H9 (cell line): Measurements from ENCODE around the gene OGFR. TPM values are rescaled to one million over a fixed set of nuclear protein-coding genes. Genes with fewer than 3 reads are reported as not detected.

ENCODE experiments used
- DNase-seq: peaks from one replicate; pipeline ENCODE4 v3.0.0-alpha.2; 2017
- H2AFZ ChIP-seq: one replicate; pipeline ENCODE4 v1.6.1; 2013; ENCODE audit warnings: mild to moderate bottlenecking, low read length, control low read depth, moderate library complexity
- H2AK5ac ChIP-seq: 2 replicates; pipeline ENCODE4 v1.6.1; 2013; ENCODE audit warnings: low read length, control low read depth, mixed read lengths; ENCODE audit not compliant: insufficient read length
- H2BK120ac ChIP-seq: one replicate; pipeline ENCODE4 v1.6.1; 2013; ENCODE audit warnings: low read depth, mild to moderate bottlenecking, low read length, control low read depth, inconsistent platforms; ENCODE audit not compliant: poor library complexity, severe bottlenecking
- H2BK12ac ChIP-seq: 2 replicates; pipeline ENCODE4 v1.6.1; 2013; ENCODE audit warnings: low read length, control low read depth, mixed read lengths, low read depth; ENCODE audit not compliant: insufficient read length
- H2BK15ac ChIP-seq: 2 replicates; pipeline ENCODE4 v1.6.1; 2013; ENCODE audit warnings: low read depth, low read length, control low read depth
- H2BK20ac ChIP-seq: one replicate; pipeline ENCODE4 v1.6.1; 2013; ENCODE audit warnings: low read depth, mild to moderate bottlenecking, low read length, control low read depth, inconsistent platforms; ENCODE audit not compliant: poor library complexity, severe bottlenecking
- H2BK5ac ChIP-seq: 2 replicates; pipeline ENCODE4 v1.6.1; 2013; ENCODE audit warnings: low read length, control low read depth, mixed read lengths; ENCODE audit not compliant: insufficient read length
- H3K14ac ChIP-seq: 2 replicates; pipeline ENCODE4 v1.6.1; 2013; ENCODE audit warnings: low read length, control low read depth; ENCODE audit not compliant: insufficient read depth
- H3K18ac ChIP-seq: 2 replicates; pipeline ENCODE4 v1.6.1; 2013; ENCODE audit warnings: low read depth, mild to moderate bottlenecking, mixed read lengths, low read length, control low read depth; ENCODE audit not compliant: insufficient read length
- H3K23ac ChIP-seq: 2 replicates; pipeline ENCODE4 v1.6.1; 2013; ENCODE audit warnings: low read length, control low read depth, mixed read lengths, low read depth; ENCODE audit not compliant: insufficient read length
- H3K23me2 ChIP-seq: 2 replicates; pipeline ENCODE4 v1.6.1; 2013; ENCODE audit warnings: low read depth, mild to moderate bottlenecking, mixed read lengths, low read length, control low read depth; ENCODE audit not compliant: insufficient read length, poor library complexity, severe bottlenecking
- H3K27ac ChIP-seq: 2 replicates; pipeline ENCODE4 v1.5.1; 2013; ENCODE audit warnings: low read length, control low read depth, mixed read lengths, low read depth; ENCODE audit not compliant: insufficient read length
- H3K27me3 ChIP-seq: 2 replicates; pipeline ENCODE4 v1.6.1; 2013; ENCODE audit warnings: low read length, control low read depth, inconsistent platforms; ENCODE audit not compliant: insufficient read depth
- H3K4ac ChIP-seq: 2 replicates; pipeline ENCODE4 v1.6.1; 2013; ENCODE audit warnings: low read depth, mild to moderate bottlenecking, control low read depth, inconsistent platforms, low read length, moderate library complexity
- H3K4me1 ChIP-seq: 2 replicates; pipeline ENCODE4 v1.6.1; 2013; ENCODE audit warnings: low read length, control low read depth, inconsistent platforms; ENCODE audit not compliant: insufficient read depth
- H3K4me2 ChIP-seq: 2 replicates; pipeline ENCODE4 v1.6.1; 2013; ENCODE audit warnings: low read length, control low read depth, mixed read lengths; ENCODE audit not compliant: insufficient read length, insufficient read depth
- H3K56ac ChIP-seq: 2 replicates; pipeline ENCODE4 v1.6.1; 2013; ENCODE audit warnings: low read depth, mild to moderate bottlenecking, mixed read lengths, low read length, control low read depth; ENCODE audit not compliant: insufficient read length
- H3K79me1 ChIP-seq: 2 replicates; pipeline ENCODE4 v1.6.1; 2013; ENCODE audit warnings: low read depth, mild to moderate bottlenecking, moderate library complexity, low read length, control low read depth, inconsistent platforms; ENCODE audit not compliant: insufficient read depth, poor library complexity, severe bottlenecking
- H3K79me2 ChIP-seq: 2 replicates; pipeline ENCODE4 v1.6.1; 2013; ENCODE audit warnings: low read length, control low read depth, inconsistent platforms; ENCODE audit not compliant: insufficient read depth
- H3K9ac ChIP-seq: 2 replicates; pipeline ENCODE4 v1.6.1; 2013; ENCODE audit warnings: low read length, control low read depth, mixed read lengths; ENCODE audit not compliant: insufficient read length; ENCODE audit errors: extremely low read depth
- H3K9me3 ChIP-seq: one replicate; pipeline ENCODE4 v1.6.1; 2013; ENCODE audit warnings: low read depth, low read length, inconsistent platforms; ENCODE audit not compliant: control insufficient read depth
- H3T11ph ChIP-seq: one replicate; pipeline ENCODE4 v1.6.1; 2013; ENCODE audit warnings: mild to moderate bottlenecking, low read length, control low read depth, inconsistent platforms
- H4K20me1 ChIP-seq: one replicate; pipeline ENCODE4 v1.6.1; 2013; ENCODE audit not compliant: control insufficient read depth, insufficient read length, insufficient read depth
- H4K5ac ChIP-seq: 2 replicates; pipeline ENCODE4 v1.6.1; 2013; ENCODE audit warnings: low read depth, mild to moderate bottlenecking, mixed read lengths, low read length, control low read depth; ENCODE audit not compliant: insufficient read length
- H4K8ac ChIP-seq: replicated peaks from 2 replicates; pipeline ENCODE4 v1.6.1; 2013; ENCODE audit warnings: low read length, control low read depth, mixed read lengths, low read depth; ENCODE audit not compliant: insufficient read length
- H4K91ac ChIP-seq: 2 replicates; pipeline ENCODE4 v1.6.1; 2013; ENCODE audit warnings: low read depth, mild to moderate bottlenecking, moderate library complexity, mixed read lengths, low read length, control low read depth; ENCODE audit not compliant: insufficient read length
- H3K27ac Mint-ChIP-seq, 3 experiments: 2 replicates in 2 of 3; 3 replicates in 1 of 3; pipeline ENCODE4 v1.8.0; 2020 to 2021; ENCODE audit warnings: mixed read lengths in 3 of 3, mild to moderate bottlenecking in 1 of 3, moderate library complexity in 1 of 3
- H3K27me3 Mint-ChIP-seq: 2 replicates; pipeline ENCODE4 v1.8.0; 2021; ENCODE audit warnings: low read depth, mild to moderate bottlenecking, moderate library complexity, mixed read lengths
- H3K36me3 Mint-ChIP-seq, 3 experiments: 2 replicates in 2 of 3; 3 replicates in 1 of 3; pipeline ENCODE4 v1.8.0; 2020 to 2021; ENCODE audit warnings: low read depth in 3 of 3, mixed read lengths in 3 of 3; ENCODE audit not compliant: insufficient read depth in 1 of 3
- H3K4me1 Mint-ChIP-seq, 2 experiments: 2 replicates each; pipeline ENCODE4 v1.8.0; 2020; ENCODE audit warnings: mixed read lengths in 2 of 2
- H3K4me3 Mint-ChIP-seq, 2 experiments: 2 replicates in 1 of 2; 3 replicates in 1 of 2; pipeline ENCODE4 v1.8.0; 2020 to 2021; ENCODE audit warnings: mild to moderate bottlenecking in 2 of 2, mixed read lengths in 2 of 2, moderate library complexity in 1 of 2
- H3K9me3 Mint-ChIP-seq, 2 experiments: 2 replicates in 1 of 2; 3 replicates in 1 of 2; pipeline ENCODE4 v1.8.0; 2020; ENCODE audit warnings: mild to moderate bottlenecking in 2 of 2, mixed read lengths in 2 of 2, moderate library complexity in 1 of 2
- CTCF ChIP-seq: fragments of 200-600 bp; sonication (generic); conservative IDR thresholded peaks from 3 replicates; pipeline ENCODE4 v1.8.0; 2021; ENCODE audit warnings: antibody characterized with exemption, mild to moderate bottlenecking
- WGBS: extraction: QIAGEN DNeasy Blood & Tissue Kit; methylation state at CpG from one replicate; pipeline ENCODE4 v1.1.7; 2013; ENCODE audit warnings: missing lambda C conversion rate, low lambda C conversion rate, mixed read lengths; ENCODE audit not compliant: insufficient read length; ENCODE audit errors: extremely low coverage; 5-methylcytosine and 5-hydroxymethylcytosine counted together
- total RNA-seq: library from RNA; stranded (reverse); gene quantifications from 2 replicates; pipeline ENCODE4 v1.2.1, GENCODE V29; 2021

OGFR gene
- total RNA-seq, 1 experiment from 2014 or later: 33.1 TPM

GRCh38 chr20:62770111-62770910 is 34.3 kb upstream of the OGFR start:
- H3K79me2 ChIP-seq: no peaks in the 10 kb centered on the region
- no peaks in the 10 kb centered on the region for H3K27me3 ChIP-seq

More at GRCh38 chr20:62770111-62770910, 34.3 kb upstream of the OGFR start:
- peaks cover 2 to 19% of the 10 kb centered on the region in 2 experiments; a peak in 3 of 4 replicates for H3K4me1 Mint-ChIP-seq
- no peaks in the 10 kb centered on the region for H3K36me3 Mint-ChIP-seq
- H3K56ac ChIP-seq: no peak overlapping the region
- no peak overlapping the region for H2BK20ac ChIP-seq
- H2AFZ ChIP-seq: no peak overlapping the region
- H2BK12ac ChIP-seq: no peak overlapping the region
- no peaks in the 10 kb centered on the region for H3K79me1 ChIP-seq
- no peak for TF ChIP-seq CTCF
- DNase-seq: no peak
- H3K27me3 Mint-ChIP-seq: peaks cover 16% of the 10 kb centered on the region
- H3K9ac ChIP-seq: no peak overlapping the region
- no peak overlapping the region for H4K5ac ChIP-seq
- H3K4me1 ChIP-seq: no peaks in the 10 kb centered on the region
- no peak overlapping the region for H3T11ph ChIP-seq
- H3K4me2 ChIP-seq: no peak overlapping the region
- no peaks in the 10 kb centered on the region for H3K23me2 ChIP-seq
- H2BK15ac ChIP-seq: no peak overlapping the region
- no peak overlapping the region for H3K14ac ChIP-seq
- H3K18ac ChIP-seq: no peak overlapping the region
- H4K20me1 ChIP-seq: no peaks in the 10 kb centered on the region
- H3K27ac Mint-ChIP-seq: no peak overlapping the region
- H4K91ac ChIP-seq: no peak overlapping the region
- H3K4me3 Mint-ChIP-seq: no peak overlapping the region
- no peak overlapping the region for H3K4ac ChIP-seq
- H3K9me3 ChIP-seq: no peaks in the 10 kb centered on the region
- H3K23ac ChIP-seq: no peak overlapping the region
- WGBS: no CpG with 5 or more reads among the region's 20 CpGs
- no peak overlapping the region for H2BK120ac ChIP-seq
- H3K9me3 Mint-ChIP-seq: no peaks in the 10 kb centered on the region; a peak in 1 of 5 replicates
- no peak overlapping the region for H3K27ac ChIP-seq
- H4K8ac ChIP-seq: no peak overlapping the region
- no peak overlapping the region for H2BK5ac ChIP-seq
- H2AK5ac ChIP-seq: no peak overlapping the region
